ENCODE results near the gene MFSD2B.
A peak's percentile ranks its signal among the peaks of the same experiment; 100 is the strongest.

Gene MFSD2B

DNA sequence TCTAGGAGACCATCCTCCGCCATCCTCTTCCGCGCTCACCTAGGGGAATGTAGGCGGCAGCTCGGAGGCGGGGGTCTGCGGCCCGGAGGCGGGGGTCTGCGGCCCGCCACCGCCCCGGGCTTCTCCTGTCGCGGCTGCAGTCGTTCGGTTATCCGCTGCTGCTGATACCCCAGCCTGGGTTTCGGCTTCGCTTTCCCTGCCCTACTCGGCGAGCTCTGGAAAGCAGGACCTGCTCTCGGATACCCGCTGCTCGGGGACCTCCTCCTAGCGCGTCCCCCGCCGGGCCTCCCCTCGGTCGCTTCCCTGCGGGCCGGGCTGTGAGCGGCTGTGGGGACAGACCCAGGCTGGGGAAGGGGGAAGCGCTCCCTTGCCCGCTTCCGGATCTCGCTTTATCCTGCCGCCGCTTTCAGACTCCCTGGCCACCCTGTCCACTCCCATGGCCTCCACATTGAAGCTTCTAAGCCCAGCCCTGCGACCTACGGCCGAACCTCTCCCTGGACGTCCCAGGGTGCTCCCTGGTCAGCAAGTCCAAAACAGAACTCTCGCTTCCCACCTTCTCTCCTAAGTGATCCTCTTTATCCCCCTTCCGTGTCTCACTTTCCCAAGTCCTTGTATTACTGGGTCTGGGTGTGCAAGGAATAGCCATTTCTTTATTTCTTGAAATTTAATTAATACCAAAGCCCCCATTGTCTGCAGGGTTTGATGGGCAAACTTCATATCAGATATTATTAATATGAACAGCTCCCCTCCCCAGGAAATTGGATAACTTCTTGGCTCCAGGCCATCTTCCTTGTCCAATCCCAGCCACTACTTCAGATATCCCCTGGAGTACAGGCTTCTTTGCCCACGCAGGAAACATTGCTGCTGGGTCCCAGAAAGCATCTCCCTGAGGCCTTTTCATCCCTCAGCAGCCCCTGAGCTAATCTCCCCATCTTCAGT lies 40.4 kb downstream of the MFSD2B start:
- DNase-seq (ENCODE audit: low spot score), result peak; percentile 27
- in situ Hi-C loops (cut with MboI; ENCODE audit: low sequenced_read_pairs, unreplicated experiment), result no loop called here
- TF ChIP-seq, protein P1, sequence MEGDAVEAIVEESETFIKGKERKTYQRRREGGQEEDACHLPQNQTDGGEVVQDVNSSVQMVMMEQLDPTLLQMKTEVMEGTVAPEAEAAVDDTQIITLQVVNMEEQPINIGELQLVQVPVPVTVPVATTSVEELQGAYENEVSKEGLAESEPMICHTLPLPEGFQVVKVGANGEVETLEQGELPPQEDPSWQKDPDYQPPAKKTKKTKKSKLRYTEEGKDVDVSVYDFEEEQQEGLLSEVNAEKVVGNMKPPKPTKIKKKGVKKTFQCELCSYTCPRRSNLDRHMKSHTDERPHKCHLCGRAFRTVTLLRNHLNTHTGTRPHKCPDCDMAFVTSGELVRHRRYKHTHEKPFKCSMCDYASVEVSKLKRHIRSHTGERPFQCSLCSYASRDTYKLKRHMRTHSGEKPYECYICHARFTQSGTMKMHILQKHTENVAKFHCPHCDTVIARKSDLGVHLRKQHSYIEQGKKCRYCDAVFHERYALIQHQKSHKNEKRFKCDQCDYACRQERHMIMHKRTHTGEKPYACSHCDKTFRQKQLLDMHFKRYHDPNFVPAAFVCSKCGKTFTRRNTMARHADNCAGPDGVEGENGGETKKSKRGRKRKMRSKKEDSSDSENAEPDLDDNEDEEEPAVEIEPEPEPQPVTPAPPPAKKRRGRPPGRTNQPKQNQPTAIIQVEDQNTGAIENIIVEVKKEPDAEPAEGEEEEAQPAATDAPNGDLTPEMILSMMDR (IDR thresholded peaks at IDR 0.05; ENCODE audit: borderline replicate concordance, control extremely low read depth, extremely low read depth, insufficient read depth, missing control alignments), result no peak

DNA sequence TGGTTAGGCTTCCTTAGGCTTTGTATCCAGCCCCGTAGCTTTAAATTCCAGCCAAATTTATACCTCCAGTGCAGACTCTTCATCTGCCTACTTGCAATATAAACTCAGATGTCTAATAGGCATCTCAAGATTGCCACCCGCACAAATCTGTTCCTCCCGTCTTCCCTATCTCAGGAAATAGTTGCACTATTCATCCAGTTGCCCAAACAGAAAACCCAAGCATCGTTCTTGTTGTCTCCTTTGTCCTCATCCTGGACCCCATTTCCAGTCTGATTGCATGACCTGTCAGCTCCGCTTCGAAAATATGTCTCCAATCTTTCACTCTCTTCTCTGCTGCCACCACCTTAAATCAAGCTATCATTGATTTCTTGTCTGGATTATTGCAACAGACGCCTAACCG lies 41.9 kb downstream of the MFSD2B start:
- TF ChIP-seq, protein P1 (IDR thresholded peaks at IDR 0.05; ENCODE audit: borderline replicate concordance, control extremely low read depth, extremely low read depth, insufficient read depth, missing control alignments), result no peak
- in situ Hi-C loops (cut with MboI; ENCODE audit: low sequenced_read_pairs, unreplicated experiment), result no loop called here

DNA sequence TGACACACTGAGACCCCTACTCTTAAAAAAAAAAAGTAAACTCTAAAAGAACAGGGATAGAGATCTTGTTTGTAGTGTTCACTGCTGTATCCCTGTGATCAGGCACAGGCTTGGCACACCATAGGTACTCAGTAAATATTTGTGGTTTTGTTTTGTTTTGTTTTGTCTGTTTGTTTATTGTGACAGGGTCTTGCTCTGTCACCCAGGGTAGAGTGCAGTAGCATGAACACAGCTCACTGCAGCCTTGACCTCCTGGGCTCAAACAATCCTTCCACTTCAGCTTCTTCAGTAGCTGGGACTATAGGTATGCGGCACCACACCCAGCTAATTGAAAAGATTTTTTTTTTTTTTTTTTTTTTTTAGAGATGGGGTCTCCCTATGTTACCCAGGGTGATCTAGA lies 43.1 kb downstream of the MFSD2B start:
- in situ Hi-C loops (cut with MboI; ENCODE audit: low sequenced_read_pairs, unreplicated experiment), result no loop called here
- DNase-seq (ENCODE audit: low spot score), result no peak
- TF ChIP-seq, protein P1 (IDR thresholded peaks at IDR 0.05; ENCODE audit: borderline replicate concordance, control extremely low read depth, extremely low read depth, insufficient read depth, missing control alignments), result no peak

More for the DNA sequence above, 41.9 kb downstream of the MFSD2B start:
- DNase-seq (ENCODE audit: low spot score), result no peak

DNA sequence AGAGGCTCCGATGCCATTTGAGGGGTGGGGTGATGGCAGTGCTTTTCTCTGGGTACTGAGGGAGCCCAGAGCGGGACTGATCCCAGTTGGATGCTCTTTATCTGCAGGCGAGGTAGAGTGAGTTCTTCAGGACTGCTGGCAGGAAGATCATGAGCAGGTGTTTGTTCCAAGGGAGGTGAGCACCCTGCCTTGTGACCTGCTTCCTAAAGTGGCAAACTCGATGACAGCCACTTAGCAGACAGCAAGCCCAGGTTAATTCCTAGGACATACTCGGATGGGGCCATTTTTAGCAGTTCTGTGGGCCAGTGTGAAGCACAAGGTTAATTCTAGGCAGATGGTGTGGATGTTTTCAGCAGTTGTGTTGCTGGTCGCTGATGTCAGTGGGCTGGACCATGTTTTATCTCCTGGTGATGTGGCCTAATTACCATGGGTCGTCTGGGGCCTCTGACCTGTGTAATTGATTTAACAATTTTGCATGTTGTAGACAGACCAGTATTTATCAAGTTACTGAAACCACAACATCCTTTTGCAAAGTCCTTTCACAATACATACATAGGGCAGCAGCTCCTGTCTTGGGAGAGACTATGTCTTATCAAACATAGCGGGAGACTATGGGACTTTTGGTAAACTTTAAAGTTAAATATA lies 44.6 kb downstream of the MFSD2B start:
- in situ Hi-C loops (cut with MboI; ENCODE audit: low sequenced_read_pairs, unreplicated experiment), result no loop called here
- TF ChIP-seq, protein P1 (IDR thresholded peaks at IDR 0.05; ENCODE audit: borderline replicate concordance, control extremely low read depth, extremely low read depth, insufficient read depth, missing control alignments), result no peak
- DNase-seq (ENCODE audit: low spot score), result no peak

DNA sequence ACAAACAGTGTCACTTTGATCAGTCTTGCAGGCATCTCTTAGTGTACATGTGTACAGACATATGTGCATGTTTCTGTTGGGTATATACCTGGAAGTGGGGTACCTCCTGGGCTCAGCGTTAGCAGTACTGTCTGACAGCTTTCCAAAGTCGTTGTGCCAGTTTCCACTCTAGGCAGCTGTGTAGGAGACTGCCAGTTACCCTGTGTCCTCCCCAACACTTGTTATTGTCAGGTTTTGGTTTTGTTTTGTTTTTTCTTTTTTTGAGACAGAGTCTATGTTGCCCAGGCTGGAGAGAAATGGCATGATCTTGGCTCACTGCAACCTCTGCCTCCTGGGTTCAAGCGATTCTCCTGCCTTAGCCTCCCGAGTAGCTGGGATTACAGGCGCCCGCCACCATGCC lies 45.9 kb downstream of the MFSD2B start:
- in situ Hi-C loops (cut with MboI; ENCODE audit: low sequenced_read_pairs, unreplicated experiment), result no loop called here
- no peak for DNase-seq (ENCODE audit: low spot score)
- TF ChIP-seq, protein P1 (IDR thresholded peaks at IDR 0.05; ENCODE audit: borderline replicate concordance, control extremely low read depth, extremely low read depth, insufficient read depth, missing control alignments), result no peak

DNA sequence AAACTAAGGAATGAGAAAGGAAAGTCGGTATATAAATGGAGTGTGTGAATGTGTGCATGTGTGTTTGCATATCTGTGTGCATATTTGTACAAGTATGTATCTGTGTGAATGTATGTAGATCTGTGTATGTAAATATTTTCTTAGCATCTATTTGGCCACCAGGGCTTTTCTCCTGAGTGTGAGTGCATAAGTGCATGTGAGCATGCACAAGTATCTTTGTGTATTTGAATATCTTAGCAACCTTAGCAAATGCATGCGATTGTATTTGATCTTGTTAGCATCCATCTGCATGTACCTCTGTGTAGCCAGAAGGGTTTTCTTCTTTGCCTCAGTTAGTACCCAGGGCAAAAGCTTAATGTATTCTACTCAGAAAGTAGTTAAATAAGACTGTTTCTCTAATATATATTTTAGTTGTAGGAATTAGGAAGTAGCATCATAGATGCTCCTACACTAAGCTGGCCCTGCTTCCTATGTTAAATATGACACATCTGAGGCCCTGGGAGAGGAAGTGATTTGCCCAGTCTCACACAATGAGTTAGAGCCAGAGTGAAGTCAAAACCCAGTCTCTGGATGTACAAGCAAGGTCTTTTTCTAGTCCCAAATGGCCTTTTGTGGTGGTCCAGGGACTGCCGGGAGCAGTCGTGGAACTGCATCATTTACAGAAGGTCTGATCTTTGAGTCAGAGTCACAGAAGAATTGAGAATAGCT lies 48.8 kb downstream of the MFSD2B start:
- in situ Hi-C loops (cut with MboI; ENCODE audit: low sequenced_read_pairs, unreplicated experiment), result no loop called here
- TF ChIP-seq, protein P1 (IDR thresholded peaks at IDR 0.05; ENCODE audit: borderline replicate concordance, control extremely low read depth, extremely low read depth, insufficient read depth, missing control alignments), result no peak
- no peak for DNase-seq (ENCODE audit: low spot score)
